ENCODE measurements around the gene ABCC1.
"Not testable (repeated sequence)": the region's sequence is repeated elsewhere in the genome, so short reads cannot be mapped to it uniquely, and the experiment has no call there.

Gene ABCC1

DNA sequence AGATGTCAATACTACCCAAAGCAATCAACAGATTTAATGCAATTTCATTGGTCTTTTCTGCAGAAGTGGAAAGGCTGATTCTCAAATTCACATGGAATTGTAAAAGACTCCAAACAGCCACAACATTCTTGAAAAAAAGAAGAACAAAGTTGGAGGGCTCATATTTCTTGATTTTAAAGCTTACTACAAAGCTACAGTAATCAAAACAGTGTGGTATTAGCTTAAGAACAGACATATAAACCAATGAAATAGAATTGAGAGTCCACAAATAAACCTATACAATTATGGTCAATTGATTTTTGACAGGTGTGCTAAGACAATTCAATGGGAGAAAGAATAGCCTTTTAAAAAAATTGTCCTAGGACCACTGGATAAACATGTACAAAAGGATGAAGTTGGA is 14.4 kb upstream of the ABCC1 start:
- H3K9me3 Mint-ChIP-seq: peaks cover 16% of the 10 kb centered on the region
- TF ChIP-seq, protein P1, sequence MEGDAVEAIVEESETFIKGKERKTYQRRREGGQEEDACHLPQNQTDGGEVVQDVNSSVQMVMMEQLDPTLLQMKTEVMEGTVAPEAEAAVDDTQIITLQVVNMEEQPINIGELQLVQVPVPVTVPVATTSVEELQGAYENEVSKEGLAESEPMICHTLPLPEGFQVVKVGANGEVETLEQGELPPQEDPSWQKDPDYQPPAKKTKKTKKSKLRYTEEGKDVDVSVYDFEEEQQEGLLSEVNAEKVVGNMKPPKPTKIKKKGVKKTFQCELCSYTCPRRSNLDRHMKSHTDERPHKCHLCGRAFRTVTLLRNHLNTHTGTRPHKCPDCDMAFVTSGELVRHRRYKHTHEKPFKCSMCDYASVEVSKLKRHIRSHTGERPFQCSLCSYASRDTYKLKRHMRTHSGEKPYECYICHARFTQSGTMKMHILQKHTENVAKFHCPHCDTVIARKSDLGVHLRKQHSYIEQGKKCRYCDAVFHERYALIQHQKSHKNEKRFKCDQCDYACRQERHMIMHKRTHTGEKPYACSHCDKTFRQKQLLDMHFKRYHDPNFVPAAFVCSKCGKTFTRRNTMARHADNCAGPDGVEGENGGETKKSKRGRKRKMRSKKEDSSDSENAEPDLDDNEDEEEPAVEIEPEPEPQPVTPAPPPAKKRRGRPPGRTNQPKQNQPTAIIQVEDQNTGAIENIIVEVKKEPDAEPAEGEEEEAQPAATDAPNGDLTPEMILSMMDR (IDR thresholded peaks at IDR 0.05): no peak
- H3K4me1 Mint-ChIP-seq: no peaks in the 10 kb centered on the region
- H3K27ac Mint-ChIP-seq: no peak overlapping the region
- H3K36me3 Mint-ChIP-seq (ENCODE audit: low read depth): no peaks in the 10 kb centered on the region
- no peak overlapping the region for H3K4me3 Mint-ChIP-seq
- peaks cover 2% of the 10 kb centered on the region for H3K27me3 Mint-ChIP-seq (ENCODE audit: low read depth, poor library complexity)
- DNase-seq: no peak

DNA sequence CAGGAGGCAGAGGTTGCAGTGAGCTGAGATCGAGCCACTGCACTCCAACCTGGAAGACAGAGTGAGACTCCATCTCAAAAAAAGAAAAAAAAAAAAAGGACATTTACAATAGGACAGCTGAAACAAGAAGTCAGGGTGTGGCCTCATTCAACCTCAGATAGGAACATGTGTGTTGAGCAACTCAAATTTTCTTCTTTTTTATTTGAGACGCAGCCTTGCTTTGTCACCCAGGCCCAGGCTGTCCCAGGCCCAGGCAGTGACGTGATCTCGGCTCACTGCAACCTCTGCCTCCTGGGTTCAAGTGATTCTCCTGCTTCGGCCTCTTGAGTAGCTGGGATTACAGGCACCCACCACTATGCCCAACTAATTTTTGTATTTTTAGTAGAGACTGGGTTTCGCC is 12.6 kb upstream of the ABCC1 start:
- not testable (repeated sequence) for H3K27ac Mint-ChIP-seq, H3K4me3 Mint-ChIP-seq

DNA sequence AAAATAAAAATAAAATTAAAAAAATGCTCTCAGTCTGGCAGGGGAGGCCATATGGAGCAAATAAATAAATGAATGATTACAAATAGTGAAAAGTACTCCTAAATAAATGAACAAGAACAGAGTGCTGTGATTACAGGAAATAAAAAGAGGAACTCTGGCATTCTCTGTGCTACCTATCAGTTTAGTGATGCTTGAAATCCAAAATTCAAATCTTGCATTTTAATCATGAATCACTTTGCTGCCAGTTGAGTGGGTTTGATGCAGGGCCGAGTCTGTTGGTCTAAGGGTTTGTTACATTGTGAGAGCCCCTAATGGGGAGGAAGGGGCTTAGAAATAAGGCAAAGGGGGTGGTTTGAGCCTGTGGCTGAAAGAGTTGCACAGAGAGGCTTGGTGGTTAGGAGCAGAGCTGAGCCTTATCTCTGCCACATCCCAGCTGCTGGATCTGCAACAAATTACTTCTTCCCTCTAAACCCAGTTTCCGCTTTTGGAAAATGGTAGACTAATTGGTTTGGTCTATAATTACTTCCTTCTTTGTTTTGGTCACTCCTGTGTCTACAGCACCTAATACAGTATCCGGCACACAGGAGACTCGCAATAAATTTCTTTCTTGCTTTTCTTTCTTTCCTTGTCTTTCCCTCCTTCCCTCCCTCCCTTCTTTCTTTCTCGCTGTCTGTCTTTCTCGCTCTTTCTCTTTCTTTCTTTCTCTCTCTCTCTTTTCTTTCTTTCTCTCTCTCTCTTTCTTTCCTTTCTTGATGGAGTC is 6.3 kb upstream of the ABCC1 start:
- DNase-seq: no peak
- Mint-ChIP-seq H3K27me3 (ENCODE audit: low read depth, poor library complexity) (peaks cover 20% of the 10 kb centered on the region), H3K9me3 (no peaks in the 10 kb centered on the region), H3K27ac (no peak overlapping the region), H3K4me3 (no peak overlapping the region), H3K4me1 (no peaks in the 10 kb centered on the region), H3K36me3 (ENCODE audit: low read depth) (no peaks in the 10 kb centered on the region)
- TF ChIP-seq, protein P1 (IDR thresholded peaks at IDR 0.05): no peak

More for the DNA sequence above, 12.6 kb upstream of the ABCC1 start:
- DNase-seq; H3K4me1 Mint-ChIP-seq; H3K27me3 Mint-ChIP-seq (ENCODE audit: low read depth, poor library complexity); H3K36me3 Mint-ChIP-seq (ENCODE audit: low read depth): not testable (repeated sequence)
- H3K9me3 Mint-ChIP-seq: peaks cover 16% of the 10 kb centered on the region

DNA sequence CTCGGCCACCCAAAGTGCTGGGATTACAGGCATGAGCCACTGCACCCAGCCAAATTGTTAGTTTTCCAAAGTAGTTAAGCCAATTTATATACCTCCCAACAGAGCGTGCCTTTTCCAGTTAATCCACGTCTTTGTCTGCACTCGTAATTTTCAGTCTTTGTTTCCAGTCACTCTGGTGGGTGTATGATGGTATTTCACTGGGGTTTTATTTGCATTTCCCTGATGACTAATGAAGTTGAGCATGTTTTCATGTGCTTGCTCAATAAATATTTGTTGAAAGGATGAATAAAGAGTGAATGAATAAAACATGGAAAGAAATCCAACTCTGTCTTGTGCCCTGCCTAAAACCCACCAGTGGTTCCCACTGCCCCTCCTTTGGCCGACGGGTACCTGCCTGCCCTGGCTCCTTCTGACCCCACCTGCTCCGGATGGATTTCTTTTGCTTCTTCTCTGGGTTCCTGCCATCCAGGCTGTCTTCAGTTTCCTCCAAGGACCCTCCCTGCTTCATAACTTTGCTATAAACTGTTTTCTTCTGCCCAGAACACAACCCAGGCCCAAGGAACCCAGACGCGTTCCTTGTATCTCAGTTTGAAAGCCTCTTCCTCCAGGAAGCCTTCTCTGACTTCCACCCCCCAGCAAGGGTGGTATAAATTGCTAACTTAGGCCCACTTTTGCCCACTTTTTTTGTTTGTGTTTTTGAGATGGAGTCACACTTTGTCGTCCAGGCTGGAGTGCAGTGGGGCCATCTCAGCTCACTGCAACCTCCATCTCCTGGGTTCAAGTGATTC is 3.0 kb upstream of the ABCC1 start:
- Mint-ChIP-seq H3K4me1 (peaks cover 15% of the 10 kb centered on the region), H3K27ac (peak overlapping the region; percentile 76), H3K4me3 (no peak overlapping the region), H3K36me3 (ENCODE audit: low read depth) (no peaks in the 10 kb centered on the region), H3K27me3 (ENCODE audit: low read depth, poor library complexity) (peaks cover 22% of the 10 kb centered on the region), H3K9me3 (no peaks in the 10 kb centered on the region)
- TF ChIP-seq, protein P1 (IDR thresholded peaks at IDR 0.05): no peak
- DNase-seq: no peak

DNA sequence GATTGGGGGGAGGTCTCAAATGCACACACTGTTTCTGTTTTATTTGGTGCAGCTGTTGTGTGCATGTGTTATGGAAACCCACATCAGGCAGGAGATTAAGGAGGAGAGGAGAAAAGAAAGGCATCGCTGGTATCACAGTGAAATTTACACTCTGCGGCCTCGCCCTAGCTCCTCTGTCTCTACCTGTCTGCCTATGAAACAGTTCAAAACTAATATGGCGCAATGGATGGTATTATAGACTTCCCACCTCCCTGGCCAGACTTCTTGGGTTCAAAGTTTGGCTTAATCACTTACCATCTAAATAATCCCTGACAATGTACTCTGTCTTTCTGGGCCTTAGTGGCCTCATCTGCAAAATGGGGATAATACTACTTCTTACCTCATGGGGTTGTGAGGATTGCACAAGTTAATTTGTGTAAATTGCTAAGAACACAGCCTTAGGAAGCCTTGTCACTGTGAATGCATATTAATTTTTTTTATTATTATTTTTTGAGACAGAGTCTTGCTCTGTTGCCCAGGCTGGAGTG is 1.4 kb upstream of the ABCC1 start:
- Mint-ChIP-seq H3K27ac (no peak overlapping the region), H3K9me3 (no peaks in the 10 kb centered on the region), H3K4me1 (peaks cover 25% of the 10 kb centered on the region), H3K27me3 (ENCODE audit: low read depth, poor library complexity) (peaks cover 22% of the 10 kb centered on the region), H3K4me3 (no peak overlapping the region), H3K36me3 (ENCODE audit: low read depth) (no peaks in the 10 kb centered on the region)
- TF ChIP-seq, protein P1 (IDR thresholded peaks at IDR 0.05): no peak
- DNase-seq: no peak

DNA sequence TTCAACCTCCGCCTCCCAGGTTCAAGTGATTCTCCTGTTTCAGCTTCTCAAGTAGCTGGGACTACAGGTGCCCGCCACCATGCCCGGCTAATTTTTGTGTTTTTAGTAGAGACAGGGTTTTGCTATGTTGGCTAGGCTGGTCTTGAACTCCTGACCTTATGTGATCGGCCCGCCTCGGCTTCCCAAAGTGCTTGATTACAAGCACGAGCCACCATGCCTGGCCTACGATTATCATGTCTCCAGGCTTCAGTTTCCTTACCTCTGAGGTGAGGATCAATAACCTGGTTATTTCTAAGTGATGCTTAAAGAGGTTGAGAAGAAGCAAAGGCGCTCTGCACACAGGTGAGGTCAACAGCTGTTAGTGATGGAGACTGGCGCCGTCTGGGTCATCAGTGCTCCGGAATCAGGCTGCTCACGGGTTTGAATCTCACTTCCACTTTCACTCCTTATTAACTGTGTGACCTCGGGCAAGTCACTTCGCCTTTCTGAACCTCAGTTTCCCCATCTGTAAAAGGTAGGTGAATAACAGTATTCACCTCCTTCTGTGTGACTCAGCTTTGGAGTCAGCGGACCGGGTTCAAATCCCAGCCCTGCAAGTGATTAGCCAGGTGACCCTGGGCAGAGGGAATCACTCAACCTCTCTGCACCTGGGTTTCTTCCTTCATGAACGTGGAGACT is 745 bp upstream of the ABCC1 start:
- TF ChIP-seq, protein P1 (IDR thresholded peaks at IDR 0.05): no peak
- Mint-ChIP-seq H3K36me3 (ENCODE audit: low read depth) (no peaks in the 10 kb centered on the region), H3K27ac (no peak overlapping the region), H3K9me3 (no peaks in the 10 kb centered on the region), H3K4me3 (peak overlapping the region; percentile 83), H3K27me3 (ENCODE audit: low read depth, poor library complexity) (peaks cover 20% of the 10 kb centered on the region), H3K4me1 (peaks cover 25% of the 10 kb centered on the region)
- no peak for DNase-seq

Measured in nephron progenitor cell (in vitro differentiated cells).